Stimulated activated CD8-positive, alpha-beta memory T cell treated with anti-CD3 and anti-CD28 coated beads, Interleukin-15, amount 100 ng/mL, for 4 hours (primary cell): ENCODE results near the gene PLXNA4.

Experiments used
- DNase-seq, 2 donors: peaks; one replicate each; pipeline ENCODE4 v3.0.0-alpha.2; 2020; ENCODE audit warnings: low read depth in 2 of 2

Gene PLXNA4

GRCh38 chr7:132087421-132087820, 488.8 kb downstream of the PLXNA4 start:
- DNase-seq, result no peak

GRCh38 chr7:132084776-132085388, 491.4 kb downstream of the PLXNA4 start:
- no peak for DNase-seq

GRCh38 chr7:132083537-132084123, 492.6 kb downstream of the PLXNA4 start:
- no peak for DNase-seq

GRCh38 chr7:132083126-132083525, 493.1 kb downstream of the PLXNA4 start:
- no peak for DNase-seq

- no peak for DNase-seq
Observed at GRCh38 chr7:132082394-132082793, 493.9 kb downstream of the PLXNA4 start.

- no peak for DNase-seq
Observed at GRCh38 chr7:132081686-132082085, 494.6 kb downstream of the PLXNA4 start.

- DNase-seq, result no peak
Observed at GRCh38 chr7:132080967-132081668, 495.2 kb downstream of the PLXNA4 start.

- no peak for DNase-seq
Observed at GRCh38 chr7:132080467-132080866, 495.8 kb downstream of the PLXNA4 start.

GRCh38 chr7:132078891-132079735, 497.2 kb downstream of the PLXNA4 start:
- no peak for DNase-seq

- DNase-seq, result no peak
Observed at GRCh38 chr7:132077971-132078685, 498.1 kb downstream of the PLXNA4 start.

GRCh38 chr7:132076301-132077035, 499.8 kb downstream of the PLXNA4 start:
- no peak for DNase-seq

- DNase-seq, result no peak
Observed at GRCh38 chr7:132075515-132075914, 500.8 kb downstream of the PLXNA4 start.

GRCh38 chr7:132073920-132074589, 502.2 kb downstream of the PLXNA4 start:
- DNase-seq, result no peak
